GM12801 (cell line): ENCODE measurements around the gene PPDPF.

Experiments
- TF ChIP-seq, protein P1 (sequence below): IDR thresholded peaks from one replicate; pipeline ENCODE4 v1.5.1; 2011; ENCODE audit warnings: control low read depth; ENCODE audit not compliant: insufficient read length; ENCODE audit errors: extremely low read depth

The PPDPF gene

DNA sequence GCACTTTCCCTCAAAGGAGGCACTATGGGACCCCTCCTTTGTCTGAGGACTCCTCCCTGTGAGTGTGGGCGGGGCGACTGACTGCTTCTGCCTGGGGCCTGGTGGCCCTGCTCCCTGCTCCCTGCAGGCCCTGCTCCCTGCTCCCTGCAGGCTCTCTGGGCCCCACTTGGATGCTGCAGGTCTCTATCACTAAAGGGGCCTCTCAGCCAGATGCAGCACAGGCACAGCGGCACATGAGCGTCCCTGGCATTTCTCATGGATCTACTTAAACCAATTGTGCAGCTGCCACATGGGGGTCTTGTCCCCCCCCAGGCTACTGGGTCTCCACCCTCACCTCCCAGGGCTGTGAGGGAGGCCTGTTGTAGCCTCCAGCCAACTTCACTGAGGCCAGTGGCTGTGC, 29.5 kb upstream of the PPDPF start:
- TF ChIP-seq, protein P1, sequence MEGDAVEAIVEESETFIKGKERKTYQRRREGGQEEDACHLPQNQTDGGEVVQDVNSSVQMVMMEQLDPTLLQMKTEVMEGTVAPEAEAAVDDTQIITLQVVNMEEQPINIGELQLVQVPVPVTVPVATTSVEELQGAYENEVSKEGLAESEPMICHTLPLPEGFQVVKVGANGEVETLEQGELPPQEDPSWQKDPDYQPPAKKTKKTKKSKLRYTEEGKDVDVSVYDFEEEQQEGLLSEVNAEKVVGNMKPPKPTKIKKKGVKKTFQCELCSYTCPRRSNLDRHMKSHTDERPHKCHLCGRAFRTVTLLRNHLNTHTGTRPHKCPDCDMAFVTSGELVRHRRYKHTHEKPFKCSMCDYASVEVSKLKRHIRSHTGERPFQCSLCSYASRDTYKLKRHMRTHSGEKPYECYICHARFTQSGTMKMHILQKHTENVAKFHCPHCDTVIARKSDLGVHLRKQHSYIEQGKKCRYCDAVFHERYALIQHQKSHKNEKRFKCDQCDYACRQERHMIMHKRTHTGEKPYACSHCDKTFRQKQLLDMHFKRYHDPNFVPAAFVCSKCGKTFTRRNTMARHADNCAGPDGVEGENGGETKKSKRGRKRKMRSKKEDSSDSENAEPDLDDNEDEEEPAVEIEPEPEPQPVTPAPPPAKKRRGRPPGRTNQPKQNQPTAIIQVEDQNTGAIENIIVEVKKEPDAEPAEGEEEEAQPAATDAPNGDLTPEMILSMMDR: no peak

DNA sequence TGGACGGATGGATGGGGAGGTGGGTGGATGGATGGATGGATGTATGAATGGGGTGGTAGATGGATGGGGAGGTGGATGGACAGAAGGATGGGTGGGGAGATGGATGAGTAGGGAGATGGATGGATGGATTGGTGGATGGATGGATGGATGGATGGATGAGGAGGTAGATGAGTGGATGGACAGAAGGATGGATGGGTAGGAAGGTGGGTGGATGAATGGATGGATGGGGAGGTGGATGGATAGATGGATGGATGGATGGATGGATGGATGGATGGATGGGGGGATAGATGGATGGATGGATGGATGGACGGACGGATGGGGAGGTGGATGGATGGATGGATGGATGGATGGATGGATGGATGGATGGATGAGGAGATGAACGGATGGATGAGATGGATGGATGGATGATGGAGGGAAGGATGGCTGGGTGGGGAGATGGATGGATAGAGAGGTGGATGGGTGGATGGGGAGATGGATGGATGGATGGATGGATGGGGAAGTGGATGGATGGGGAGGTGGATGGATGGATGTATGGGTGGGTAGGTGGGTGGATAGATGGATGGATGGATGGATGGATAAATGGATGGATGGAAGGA, 28.8 kb upstream of the PPDPF start:
- TF ChIP-seq, protein P1: no peak

DNA sequence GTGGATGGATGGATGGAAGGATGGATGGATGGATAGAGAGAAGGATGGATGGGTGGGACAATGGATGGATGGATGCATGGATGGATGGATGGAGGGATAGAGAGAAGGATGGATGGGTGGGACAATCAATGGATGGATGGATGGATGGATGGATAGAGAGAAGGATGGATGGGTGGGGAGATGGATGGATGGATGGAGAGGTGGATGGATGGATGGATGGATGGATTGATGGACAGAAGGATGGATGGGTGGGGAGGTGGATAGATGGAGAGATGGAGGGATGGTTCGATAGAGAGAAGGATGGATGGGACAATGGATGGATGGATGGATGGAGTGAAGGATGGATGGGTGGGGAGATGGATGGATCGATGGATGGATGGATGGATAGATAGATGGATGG, 28.0 kb upstream of the PPDPF start:
- TF ChIP-seq, protein P1: no peak

DNA sequence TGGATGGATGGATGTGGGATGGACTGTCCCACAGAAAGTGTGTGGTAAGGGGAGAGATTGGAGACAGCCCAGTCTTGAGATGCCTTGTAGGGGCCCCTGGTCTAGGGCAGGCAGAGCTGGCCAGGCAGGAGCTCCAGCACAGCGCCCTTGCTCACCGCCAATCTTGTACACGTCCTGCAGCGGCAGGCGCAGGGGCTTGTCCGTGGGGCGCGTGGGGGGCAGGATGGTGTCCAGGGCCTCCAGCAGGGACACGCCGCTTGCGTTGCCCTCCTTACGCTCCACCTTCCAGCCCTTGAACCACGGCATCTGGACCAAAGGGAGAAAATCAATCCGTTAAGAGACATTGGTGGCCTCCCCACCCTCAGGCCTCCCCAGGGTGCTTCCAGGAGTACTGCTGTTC, 27.6 kb upstream of the PPDPF start:
- TF ChIP-seq, protein P1: no peak

DNA sequence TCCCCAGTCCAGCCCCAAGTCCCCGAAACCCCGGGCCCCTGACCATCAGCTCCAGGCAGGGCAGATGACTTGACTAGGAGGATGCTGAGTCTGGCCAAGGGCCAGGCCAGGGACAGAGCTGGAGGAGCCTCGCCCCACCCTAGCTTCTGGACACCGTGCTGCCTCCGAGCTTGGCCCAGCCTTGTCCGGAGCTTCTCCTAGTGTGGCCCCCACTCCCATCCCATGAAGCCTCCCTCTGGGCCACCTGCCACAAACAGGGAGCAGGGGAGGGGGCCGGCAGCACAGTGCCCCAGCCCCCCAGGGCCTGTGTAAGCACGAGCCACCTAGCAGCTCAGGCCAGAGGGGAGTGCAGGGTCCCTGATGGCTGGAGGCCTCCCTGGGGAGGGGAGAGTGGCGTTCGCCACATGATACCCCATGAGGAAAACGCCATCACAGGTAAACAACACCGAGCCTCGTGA, 27.0 kb upstream of the PPDPF start:
- TF ChIP-seq, protein P1: no peak

DNA sequence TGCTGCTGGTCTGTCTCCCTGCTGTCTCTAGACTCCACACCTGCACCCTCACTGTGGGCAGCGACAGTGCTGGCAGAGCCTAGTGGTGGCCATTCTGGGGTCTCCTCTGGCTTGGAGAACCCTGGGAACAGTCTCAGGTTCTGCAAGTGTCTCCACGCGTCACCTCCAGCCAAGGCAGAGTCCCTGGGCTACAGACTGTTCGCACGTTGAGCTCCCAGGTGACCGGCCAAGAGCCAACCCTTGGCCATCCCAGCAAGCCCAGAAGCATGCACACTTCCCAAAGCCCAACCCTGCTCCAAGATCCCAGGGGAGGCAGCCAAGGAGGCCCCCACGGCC, 26.5 kb upstream of the PPDPF start:
- TF ChIP-seq, protein P1: no peak

DNA sequence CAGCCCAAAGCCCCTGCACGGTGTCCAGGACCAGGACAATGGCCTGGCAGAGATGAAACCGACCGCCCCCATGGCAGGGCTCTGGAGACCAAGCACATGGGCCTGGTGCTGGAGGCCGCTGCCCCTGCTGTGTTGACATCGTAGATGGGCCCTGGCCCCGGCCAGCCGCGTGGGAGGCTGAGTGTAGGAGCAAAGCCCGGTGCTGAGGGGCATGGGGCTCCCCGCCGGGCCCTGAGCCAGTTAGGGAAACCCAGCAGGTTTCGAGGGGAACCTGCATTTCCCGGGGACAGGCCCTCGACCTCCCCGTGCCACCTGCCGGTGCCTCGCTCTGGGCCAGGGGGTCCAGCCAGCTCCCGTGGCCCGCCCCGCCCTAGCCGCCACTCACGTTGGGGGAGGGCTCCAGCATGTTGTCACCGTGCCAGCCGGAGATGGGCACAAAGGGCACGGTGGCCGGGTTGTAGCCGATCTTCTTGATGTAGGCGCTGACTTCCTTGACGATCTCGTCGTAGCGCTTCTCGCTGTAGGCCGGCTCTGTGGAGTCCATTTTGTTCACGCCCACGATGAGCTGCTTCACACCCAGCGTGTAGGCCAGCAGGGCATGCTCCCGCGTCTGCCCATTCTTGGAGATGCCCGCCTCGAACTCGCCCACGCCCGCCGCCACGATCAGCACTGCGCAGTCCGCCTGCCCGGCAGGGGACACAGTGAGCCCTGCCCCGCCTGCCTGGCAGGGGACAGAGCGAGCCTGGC, 26.0 kb upstream of the PPDPF start:
- TF ChIP-seq, protein P1: no peak
